Measurements from ENCODE around the gene SOX4. TPM values are rescaled to one million over a fixed set of nuclear protein-coding genes. Genes with fewer than 3 reads are reported as not detected.
A peak's percentile ranks its signal among the peaks of the same experiment; 100 is the strongest.

The SOX4 gene
- total and polyA plus RNA-seq, 7 donors, result 0.49 to 6.9 (median 1.9) TPM

- no peak for TF ChIP-seq CTCF (IDR thresholded peaks at IDR 0.05)
- ATAC-seq, result peak in 1 of 4 donors; percentile 56
- Histone ChIP-seq H3K27me3 (ENCODE audit: insufficient read depth in 3 of 3, low read length in 2 of 3) (peaks cover 0 to 3% (median 0%) of the 10 kb centered on the region in 3 donors), H3K27ac (no peak overlapping the region), H3K4me3 (no peak overlapping the region), H3K9me3 (no peaks in the 10 kb centered on the region), H3K4me1 (no peaks in the 10 kb centered on the region), H3K36me3 (ENCODE audit: insufficient read depth in 1 of 2, low read depth in 1 of 2) (no peaks in the 10 kb centered on the region)
- whole genome bisulfite sequencing, 3 donors, result 22 to 28% (median 27%) methylated on average over 5 of the region's 5 CpGs
- no peak for DNase-seq
- intact Hi-C loops (cut with DNase I), result no loop called here
Observed at GRCh38 chr6:21556968-21557721, 36.4 kb upstream of the SOX4 start.

GRCh38 chr6:21559238-21559637, 34.3 kb upstream of the SOX4 start:
- Histone ChIP-seq H3K4me1 (no peaks in the 10 kb centered on the region), H3K27me3 (ENCODE audit: insufficient read depth in 3 of 3, low read length in 2 of 3) (no peaks in the 10 kb centered on the region), H3K27ac (no peak overlapping the region), H3K9me3 (no peaks in the 10 kb centered on the region), H3K36me3 (ENCODE audit: insufficient read depth in 1 of 2, low read depth in 1 of 2) (no peaks in the 10 kb centered on the region), H3K4me3 (no peak overlapping the region)
- WGBS, 3 donors, result 87 to 94% (median 90%) methylated on average over 3 of the region's 3 CpGs
- ATAC-seq (no peak), DNase-seq (no peak)
- intact Hi-C loops (cut with DNase I), result no loop called here
- no peak for TF ChIP-seq CTCF (IDR thresholded peaks at IDR 0.05)

DNA sequence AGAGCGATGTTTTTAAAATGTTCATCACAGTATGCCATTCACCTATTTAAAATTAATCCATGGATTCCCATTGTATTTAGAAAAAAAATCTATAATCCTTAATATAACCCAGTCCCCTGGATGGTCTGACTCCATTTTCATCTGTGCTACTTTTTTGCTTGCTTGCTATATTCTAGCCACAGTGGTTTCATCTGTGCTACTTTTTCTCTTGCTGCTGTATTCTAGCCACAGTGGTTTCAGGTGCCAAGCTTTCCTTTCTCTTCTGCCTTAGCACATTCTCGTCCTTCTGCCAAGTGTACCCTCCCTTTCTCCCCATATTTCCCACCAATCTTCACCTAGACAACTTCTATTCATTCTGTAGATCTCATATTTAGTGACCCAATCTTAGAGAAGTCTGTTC, 33.3 kb upstream of the SOX4 start:
- Histone ChIP-seq H3K27me3 (ENCODE audit: insufficient read depth in 3 of 3, low read length in 2 of 3) (no peaks in the 10 kb centered on the region), H3K27ac (no peak overlapping the region), H3K36me3 (ENCODE audit: insufficient read depth in 1 of 2, low read depth in 1 of 2) (no peaks in the 10 kb centered on the region), H3K4me3 (no peak overlapping the region), H3K9me3 (no peaks in the 10 kb centered on the region), H3K4me1 (no peaks in the 10 kb centered on the region)
- intact Hi-C loops (cut with DNase I), result no loop called here
- ATAC-seq (no peak), DNase-seq (no peak)
- WGBS, 3 donors, result 60 to 75% (median 66%) methylated on average over 2 of the region's 2 CpGs
- no peak for TF ChIP-seq CTCF (IDR thresholded peaks at IDR 0.05)

DNA sequence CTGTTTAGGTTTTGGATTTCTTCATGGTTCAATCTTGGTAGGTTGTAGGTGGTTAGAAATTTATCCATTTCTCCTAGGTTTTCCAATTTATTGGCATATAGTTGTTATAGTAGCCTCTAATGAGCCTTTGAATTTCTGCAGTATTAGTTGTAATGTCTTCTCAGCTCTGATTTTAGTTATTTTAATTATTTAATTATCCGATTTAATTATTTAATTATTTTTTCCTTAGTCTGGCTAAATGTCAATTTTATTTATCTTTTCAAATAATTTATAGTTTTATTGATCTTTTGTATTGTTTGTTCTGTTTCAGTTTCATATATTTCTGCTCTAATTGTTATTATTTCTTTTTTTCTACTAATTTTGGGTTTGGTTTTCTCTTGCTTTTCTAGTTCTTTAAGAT, 28.1 kb upstream of the SOX4 start:
- no peaks in the 10 kb centered on the region for H3K9me3 ChIP-seq
- H3K36me3 ChIP-seq (ENCODE audit: insufficient read depth in 1 of 2, low read depth in 1 of 2), result no peaks in the 10 kb centered on the region
- ATAC-seq, result no peak
- no peaks in the 10 kb centered on the region for H3K27me3 ChIP-seq (ENCODE audit: insufficient read depth in 3 of 3, low read length in 2 of 3)
- H3K4me3 ChIP-seq, result no peak overlapping the region
- H3K27ac ChIP-seq, result no peak overlapping the region
- TF ChIP-seq CTCF (IDR thresholded peaks at IDR 0.05), result no peak
- 90 to 93% (median 92%) methylated on average over 1 of the region's 1 CpG for WGBS, 3 donors
- no peak for DNase-seq
- no peaks in the 10 kb centered on the region for H3K4me1 ChIP-seq
- intact Hi-C loops (cut with DNase I), result no loop called here

DNA sequence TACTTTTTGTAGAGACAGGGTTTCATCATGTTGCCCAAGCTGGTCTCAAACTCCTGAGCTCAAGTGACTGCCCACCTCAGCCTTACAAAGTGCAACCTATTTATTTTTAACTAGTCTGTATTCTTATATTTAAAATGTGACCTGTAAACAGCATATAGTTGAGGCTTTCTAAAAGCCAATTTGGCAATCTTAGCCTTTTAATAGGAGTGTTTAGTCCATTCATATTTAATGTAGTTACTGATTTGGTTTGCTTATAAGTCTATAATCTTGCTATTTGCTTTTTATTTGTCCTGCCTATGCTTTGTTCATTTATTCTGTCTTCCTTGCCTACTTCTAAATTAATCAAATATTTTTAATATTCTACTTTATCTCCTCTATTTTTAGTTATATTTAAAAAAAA, 15.0 kb upstream of the SOX4 start:
- Histone ChIP-seq H3K4me1 (no peaks in the 10 kb centered on the region), H3K27me3 (ENCODE audit: insufficient read depth in 3 of 3, low read length in 2 of 3) (no peaks in the 10 kb centered on the region), H3K9me3 (peaks cover 5% of the 10 kb centered on the region), H3K4me3 (no peak overlapping the region), H3K27ac (no peak overlapping the region), H3K36me3 (ENCODE audit: insufficient read depth in 1 of 2, low read depth in 1 of 2) (no peaks in the 10 kb centered on the region)
- DNase-seq (no peak), ATAC-seq (no peak)
- intact Hi-C loops (cut with DNase I), result no loop called here
- TF ChIP-seq CTCF (IDR thresholded peaks at IDR 0.05), result no peak
